NCI-H446 treated with DMSO at 0.1 percent for 48 hours (cell line): ENCODE data around the gene PACRG.

Experiments
- DNase-seq: peaks from one replicate; lab custom pipeline; 2025; lab: John Stamatoyannopoulos, UW

Gene PACRG

DNA sequence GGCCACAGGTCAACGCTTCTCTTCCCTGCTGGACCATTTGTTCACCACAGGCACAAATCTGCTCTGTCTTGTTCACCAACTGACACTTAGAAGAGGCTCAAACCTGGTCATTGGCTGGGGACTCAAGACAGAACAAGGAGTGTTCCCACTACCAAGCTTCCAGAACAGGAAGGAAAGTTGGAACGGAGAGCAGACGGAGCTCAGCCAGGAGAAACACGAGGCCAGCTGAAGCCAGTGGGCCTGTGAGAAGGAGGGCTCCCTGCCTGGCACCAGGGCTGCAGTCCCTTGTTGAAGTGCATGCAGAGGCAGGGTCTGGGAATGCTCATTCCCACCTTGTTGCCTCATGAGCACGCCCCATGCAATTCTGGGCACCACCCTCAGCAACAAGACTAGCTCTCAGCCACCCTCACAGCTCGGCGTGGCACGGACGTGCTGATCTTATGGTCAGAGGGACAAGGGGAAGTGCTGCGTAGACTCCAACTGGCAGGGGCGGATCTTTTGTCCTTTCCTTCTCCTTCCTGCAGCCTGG, 450.2 kb downstream of the PACRG start:
- DNase-seq: no peak

DNA sequence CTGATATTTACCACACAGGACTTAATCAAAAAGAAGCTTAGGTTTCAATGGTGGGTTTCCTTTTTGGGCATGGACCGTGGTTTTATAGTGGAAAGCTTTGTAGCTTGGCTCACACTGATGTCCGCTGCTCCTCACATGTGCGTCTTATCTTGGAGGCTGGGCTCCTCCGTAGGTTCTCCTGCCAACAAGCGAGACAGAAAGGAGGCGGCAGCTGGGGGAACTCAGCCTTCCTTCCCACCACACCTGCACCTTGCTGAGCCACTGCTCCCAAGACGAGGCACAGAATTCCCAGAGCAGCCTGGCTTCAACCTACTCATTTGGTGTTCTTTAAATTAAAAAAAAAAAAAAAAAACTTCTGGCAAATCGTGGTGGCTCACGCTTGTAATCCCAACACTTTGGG, 451.3 kb downstream of the PACRG start:
- DNase-seq: no peak

DNA sequence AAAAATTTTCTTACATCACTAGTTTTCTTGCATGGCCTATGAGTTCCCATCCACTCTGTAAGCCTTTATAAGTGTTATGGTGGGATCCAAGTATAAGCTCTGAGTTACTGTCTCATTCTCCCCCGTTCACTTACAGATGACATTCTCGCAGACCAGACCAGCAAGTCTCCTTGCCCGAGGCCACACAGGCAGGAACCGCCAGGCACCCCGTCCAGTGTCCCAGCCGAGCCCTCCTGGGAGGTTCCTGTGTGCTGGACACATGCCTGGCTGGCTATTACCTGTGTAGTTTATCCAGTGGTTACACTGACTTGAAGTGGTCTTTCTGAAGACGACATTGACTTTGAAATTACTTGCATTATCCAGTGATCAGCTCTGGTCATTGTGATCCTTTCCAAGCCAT, 451.9 kb downstream of the PACRG start:
- no peak for DNase-seq

DNA sequence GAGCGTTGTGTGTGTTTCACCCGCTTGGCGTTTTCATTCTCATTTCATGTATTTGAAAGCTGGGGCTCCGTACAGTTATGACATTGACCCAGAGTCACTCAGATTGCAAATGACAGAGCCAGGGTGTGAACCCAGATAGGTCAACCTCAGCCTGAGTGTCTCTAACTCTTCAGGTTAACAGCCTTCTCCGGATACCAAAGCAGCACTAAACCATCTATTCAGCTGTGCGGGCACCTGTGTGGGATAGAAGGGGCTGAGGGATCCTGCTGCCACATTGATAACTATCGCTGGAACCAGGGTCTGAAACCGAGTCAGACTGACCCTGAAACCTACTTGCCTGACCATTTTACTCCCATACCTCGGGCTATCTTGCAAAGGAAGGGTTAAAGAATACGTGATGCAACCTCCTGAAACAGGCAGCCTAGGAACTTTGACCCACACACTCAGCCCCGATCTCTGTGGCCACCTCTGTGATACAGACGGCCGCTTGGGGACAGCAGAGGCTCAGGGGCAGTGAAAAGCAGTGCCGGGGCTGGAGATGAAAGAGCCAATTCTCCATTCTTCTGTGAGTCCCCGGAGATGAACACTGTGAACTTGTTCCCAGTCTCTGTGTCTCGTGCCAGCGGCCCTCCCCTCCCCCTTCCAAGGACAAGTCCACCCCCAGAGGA, 453.2 kb downstream of the PACRG start:
- no peak for DNase-seq

DNA sequence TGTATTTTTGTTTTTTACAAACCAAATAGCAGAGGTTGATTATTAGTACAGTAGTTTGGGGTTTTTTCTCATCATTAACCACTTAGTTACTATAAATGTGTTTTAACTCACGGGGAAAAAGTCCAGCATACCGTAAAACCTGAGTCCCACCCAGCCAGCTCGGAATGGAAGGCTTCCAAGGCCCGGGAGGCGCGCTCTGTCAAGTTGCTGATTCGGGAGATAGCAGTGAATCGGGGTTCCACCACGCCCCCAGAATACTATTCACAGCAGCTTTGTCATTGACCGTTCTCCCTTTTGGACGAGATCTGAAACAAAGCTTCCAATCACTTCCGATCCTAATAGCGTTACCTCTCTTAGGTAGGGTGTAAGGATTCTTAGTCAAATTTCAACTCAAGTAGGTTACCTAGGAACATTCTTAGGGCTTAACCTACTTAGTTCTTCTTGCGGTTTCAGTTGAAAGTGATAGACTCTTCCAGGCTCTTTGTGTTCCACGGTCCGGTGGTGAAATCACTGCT, 453.9 kb downstream of the PACRG start:
- DNase-seq: no peak

DNA sequence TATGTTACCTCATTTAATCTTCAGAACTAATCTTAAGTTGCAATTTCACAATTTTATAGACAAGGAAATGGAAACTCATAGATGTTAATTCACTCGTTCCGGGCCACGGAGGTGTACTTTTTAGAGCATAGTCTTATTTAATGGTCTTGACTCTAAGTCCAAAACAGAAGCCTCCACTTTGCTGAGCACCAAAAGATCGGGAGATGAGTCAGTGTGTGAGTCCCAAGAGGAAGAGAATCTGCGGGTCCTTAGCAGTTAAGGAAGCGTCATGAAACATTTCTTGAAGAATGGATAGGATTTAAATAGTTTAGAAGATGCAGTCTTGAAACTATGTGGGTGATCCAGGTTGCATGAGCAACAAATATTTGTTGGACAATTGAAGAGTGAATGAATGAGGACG, 454.9 kb downstream of the PACRG start:
- no peak for DNase-seq

DNA sequence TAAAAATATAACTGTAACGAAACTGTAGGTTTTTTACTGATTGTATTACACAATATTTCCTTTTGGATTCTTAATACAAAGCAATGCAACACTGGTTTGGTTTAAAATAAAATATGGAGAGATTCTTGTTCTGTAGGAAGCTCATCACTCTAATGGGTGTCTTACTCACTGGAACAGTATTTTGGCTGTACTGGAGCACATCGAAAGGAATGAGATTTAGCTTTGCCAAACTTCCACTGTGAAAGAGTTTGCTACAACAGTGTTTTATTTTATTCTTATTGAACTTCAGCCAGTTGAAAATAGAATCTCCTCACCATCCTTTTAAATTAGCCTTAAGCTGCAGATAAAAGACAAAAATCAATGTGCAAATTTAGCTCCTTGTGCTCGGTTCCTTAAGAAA, 456.0 kb downstream of the PACRG start:
- no peak for DNase-seq

DNA sequence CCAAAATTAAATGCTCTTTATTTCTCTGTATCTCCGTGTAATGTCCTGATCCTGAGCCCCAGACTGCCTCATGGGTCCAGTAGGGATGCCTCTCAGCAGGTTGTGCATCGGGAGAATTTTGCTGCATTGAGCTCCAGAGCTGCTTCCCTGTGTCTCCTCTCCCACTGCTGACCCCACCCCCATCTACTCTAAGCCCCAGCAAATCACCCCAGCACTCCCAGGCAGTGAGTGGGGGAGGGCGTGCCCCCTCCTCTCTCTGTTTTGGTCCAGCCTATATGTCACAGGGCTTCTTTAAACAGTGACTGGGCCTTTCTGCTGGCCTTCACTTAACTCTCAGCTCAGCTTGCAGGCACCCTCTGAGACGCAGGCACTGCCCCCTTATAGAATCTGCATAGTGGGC, 458.0 kb downstream of the PACRG start:
- DNase-seq: no peak

DNA sequence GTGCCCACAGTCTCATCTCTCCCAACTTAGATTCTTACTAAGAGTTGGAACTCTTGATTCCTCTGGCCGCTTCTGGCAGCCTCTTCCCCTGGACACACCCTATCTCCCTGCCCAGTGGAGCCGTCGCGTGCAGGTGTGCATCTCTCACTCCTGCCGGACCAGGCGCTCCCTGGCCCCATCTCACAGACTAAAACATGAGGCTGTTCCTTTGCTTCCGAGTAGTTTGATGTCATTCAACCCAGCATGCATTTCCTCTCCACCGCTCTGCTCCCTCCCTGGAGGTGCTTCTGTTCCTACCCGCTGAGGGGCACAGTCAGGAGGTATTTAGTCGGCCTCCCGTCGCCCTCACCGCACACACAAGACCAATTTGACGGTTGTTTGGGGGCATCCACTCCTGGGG, 458.8 kb downstream of the PACRG start:
- DNase-seq: no peak

DNA sequence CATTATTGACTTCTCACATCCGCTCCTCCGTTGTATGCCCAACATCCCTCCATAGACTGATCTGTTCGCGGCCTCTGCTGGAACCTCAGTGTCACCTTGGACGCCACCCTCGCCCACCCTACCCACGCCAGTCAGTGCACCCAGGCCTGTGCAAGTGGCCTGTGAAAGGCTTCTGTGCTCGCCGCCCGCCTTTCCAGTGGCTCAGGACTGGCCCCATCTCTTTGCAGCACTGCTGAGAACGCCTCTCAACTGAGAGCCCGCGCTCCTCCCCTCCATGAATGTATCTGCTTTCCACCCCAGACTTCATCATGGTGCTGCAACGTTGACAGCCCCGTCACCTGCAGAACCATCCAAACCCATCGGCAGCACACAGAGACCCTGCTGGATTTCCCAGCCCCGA, 459.4 kb downstream of the PACRG start:
- DNase-seq: no peak

DNA sequence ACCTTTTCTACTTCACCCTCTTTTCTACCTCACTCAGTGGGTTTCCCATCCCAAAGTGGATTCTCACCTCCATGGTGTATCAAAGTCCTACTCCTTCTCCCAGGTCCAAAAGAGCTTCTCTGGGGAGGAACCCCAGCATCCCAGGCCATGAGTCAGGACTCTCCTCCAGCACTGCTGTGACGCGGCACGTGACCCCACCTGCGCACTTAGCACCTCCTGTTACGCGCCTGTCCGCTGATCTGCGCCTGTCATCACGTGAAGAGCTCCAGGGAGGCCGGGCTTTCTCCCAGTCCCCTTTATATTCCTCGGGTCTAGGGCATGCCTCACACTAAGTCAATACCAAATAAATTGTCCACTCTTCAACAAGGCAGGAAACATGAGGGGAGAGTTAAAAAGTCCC, 459.8 kb downstream of the PACRG start:
- no peak for DNase-seq

DNA sequence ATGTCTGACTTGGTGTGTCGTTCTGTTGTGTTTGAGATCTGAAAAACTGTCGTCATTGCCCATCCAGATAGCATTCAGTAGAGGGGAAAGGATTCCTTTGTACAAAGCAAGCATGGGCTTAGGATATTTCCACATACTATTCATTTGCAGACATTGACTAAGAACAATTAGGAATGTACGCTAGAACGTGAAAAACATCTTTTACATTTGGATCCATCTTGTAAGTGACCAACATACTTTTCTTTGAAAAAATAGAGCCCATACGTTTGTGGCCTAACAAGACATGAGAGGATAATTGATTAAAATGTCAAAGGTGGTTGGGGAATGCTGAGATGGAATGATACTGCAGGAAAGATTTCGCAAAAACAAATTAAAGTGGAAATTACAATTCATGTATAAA, 461.0 kb downstream of the PACRG start:
- DNase-seq: no peak

DNA sequence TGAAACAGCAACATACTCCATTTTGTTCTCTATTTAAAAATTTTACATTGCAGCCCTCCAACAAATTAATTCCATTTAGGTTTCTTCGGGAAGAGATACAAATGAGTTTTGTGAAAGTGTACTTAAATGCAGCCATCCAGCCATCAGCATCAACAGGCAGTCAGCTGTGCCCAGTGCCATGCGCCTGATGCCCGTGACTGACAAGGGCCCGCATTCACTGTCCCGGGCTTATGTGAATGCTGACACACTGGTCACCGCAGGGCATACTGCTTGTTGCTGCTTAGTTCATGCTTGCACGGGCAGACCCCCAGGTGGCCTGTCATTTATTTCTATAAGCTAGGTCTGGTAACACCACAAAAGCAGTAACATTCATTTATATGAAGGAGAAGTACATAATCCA, 461.8 kb downstream of the PACRG start:
- no peak for DNase-seq

DNA sequence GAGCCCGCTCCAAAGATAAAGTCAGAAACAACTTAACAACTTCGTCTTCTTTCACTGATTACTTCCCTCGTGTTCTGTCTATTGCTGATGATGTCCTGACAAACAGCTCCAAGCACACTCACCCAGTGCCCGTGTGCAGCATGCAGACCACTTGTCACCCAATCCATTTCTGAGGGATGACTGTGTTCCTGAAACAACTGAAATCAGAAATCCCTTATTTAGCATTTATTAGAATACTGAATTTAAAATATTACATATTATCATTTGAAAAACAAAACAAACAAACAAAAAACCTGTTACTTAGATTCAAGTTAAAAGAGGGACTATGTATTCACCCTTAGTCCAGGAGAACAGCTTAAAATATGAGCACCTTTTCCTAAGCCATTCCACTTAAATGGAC, 463.0 kb downstream of the PACRG start:
- no peak for DNase-seq

DNA sequence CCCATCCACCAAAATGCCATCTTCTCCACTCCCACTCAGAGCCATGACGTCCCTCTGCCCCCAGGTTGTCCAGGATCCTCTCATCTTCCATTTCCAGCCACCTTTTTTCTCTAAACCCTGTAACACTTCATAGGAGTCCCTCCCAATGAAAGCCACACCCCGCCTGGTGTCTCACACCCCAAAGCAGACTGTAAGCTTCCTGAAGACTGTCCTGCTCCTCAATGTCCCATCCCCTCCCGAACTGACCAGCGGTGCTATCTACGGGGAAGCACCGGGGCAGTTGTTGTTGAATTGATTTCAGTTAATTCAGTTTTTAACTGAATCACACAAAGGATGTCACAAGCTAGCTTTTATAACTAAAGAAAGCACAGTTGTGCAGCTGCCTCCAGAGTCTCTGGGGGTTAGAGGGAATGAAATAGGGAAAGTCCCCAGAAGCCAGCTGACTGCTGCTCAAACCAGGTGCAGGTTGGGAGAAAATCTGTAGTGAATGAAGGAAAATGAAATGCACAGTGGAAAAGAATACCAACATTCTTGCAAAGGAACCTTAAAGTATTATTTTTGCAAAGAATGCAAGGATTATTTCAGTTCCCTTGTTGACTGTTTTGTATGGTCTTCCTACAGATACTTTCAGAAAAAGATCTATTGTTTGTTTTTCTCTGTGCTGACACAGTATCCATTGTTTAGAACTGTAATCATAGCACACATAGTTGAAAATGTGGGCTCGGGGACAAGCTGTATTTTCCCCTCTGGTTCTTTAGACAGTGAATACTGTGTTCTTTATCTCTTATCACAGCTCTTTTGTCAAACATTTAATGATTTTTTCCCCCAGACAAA, 464.1 kb downstream of the PACRG start:
- DNase-seq: no peak

DNA sequence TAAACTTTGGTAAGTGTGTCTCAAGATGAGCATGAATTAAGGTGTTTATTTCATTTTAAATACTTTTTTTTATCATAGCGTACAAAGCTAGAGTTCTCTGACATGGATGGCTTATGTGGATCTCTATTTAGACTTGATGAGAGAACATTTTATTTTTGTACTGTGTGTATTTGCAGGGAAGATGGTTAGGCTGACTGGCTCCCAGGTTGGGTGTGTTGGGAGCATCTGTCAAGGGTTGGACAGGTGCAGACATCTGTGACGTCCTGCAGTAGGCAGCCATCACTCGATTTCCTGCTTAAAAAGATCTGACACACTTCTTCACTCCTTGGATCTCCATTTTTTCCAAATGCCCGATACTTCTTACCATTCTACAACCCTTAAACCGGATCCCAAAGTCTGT, 464.8 kb downstream of the PACRG start:
- DNase-seq: no peak

DNA sequence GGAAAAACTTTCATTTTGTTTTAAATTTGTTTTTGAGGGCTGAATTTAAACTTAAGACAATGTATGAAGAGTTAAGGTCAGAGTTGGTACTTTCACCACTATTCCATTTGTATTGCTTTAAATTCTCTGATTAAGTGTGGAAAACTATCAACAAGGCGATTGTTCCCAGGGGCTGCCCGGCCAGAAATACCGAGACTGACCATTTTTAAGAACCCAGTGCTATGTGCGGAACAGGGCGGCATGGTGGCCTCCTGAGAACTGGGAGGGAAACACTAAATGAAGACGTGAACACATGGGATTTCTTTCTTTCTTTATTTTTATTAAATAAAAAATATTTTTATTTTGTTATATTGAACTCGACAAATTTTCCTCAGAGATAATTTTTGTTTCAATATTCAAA, 465.6 kb downstream of the PACRG start:
- DNase-seq: no peak

DNA sequence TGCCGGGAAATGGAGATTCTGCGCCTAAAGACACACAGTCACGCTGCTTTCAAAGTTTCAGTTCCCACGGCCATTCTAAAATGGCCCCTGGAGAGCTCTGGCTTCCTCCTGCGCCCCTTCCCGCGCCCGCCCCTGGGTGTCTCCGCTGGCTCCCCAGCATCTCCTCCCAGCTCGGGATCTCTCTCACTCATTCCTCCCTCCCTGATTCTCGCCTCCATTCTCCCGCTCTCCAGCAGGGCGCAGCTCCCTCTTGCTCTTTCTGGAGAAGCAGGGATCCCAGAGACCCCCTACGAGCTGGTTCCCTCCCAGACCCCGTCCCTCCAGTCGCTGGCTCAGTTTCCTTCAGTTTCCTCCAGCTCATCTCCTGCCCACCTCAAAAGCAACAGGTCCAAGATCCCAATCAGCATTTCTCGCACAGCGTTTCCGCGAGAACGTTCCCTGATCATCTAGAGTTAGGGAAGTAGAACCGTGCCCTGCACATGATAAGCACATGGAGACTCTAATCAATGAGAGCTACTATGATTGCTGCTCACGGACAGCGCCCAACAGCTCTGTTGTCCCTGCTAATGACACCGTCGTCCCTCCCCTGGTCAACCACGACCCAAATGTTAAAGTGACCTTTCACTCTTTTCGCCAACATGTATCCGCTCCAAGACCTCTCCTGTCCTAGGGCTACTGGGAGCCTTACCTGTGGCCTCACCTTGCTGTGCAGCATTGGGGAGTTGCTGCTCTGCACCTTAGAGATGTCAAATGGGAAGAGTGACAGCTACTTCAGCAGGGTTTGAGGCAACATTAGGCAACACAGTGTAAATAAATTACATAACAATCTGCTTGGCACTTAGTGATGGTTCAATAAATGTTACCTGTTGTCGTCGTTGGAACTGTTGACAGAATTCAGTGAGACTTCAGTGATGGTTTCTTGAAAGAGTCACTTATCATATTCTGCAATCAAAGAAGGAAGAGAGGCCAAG, 468.2 kb downstream of the PACRG start:
- DNase-seq: no peak

DNA sequence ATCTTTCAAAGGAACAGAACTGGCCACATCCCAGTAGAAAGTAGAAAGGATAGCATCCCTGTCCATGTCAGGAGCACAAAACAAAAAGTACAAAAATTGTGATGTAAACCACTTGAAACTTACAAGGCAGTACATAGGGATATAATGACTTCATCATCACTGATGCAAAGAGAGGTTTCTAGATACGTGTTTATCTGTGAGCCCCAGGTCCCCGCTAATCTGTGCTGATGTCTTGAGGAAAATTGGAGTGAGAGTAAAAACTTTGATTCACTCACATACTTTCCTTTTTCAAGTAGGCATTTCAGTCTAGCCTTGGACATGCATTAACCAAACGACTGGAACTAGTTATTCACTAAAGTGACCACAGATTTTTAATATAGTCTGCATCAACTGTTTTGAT, 470.1 kb downstream of the PACRG start:
- DNase-seq: no peak

DNA sequence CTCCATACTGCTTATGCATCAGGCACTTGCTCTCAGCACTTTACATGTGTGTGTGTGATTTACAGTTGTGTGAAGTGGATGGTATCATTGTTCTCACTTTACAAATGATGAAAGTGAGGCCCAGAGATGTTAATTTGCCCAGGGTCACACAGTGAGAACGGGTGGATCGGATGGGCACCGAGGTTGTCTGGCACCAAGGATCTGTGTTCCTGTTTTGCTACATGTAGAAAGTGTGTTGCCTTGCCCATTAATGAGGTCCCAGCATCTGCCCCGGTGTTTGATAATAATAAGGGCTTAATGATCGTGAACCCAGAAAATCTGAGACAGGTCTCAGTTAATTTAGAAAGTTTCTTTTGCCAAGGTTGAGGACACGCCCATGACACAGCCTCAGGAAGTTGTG, 470.6 kb downstream of the PACRG start:
- DNase-seq: no peak

DNA sequence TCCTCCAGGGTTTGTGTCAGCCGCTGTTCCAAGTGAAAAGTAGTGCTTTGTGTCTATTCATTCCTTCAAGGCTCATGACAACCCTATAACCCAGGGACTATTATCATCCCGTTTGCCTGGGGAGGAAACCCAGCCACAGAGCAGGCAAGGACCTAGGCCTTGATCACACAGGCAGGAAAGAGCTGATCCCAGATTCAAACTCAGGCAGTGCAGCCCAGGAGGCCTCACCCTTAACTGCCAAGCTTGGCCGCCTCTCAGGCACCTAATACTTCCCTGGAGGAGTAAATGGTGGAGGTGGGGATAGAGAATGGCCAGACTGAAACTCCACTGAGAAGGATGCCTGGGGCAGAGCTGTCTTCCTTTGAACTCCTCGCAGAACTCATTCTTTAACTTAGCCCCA, 471.6 kb downstream of the PACRG start:
- no peak for DNase-seq

DNA sequence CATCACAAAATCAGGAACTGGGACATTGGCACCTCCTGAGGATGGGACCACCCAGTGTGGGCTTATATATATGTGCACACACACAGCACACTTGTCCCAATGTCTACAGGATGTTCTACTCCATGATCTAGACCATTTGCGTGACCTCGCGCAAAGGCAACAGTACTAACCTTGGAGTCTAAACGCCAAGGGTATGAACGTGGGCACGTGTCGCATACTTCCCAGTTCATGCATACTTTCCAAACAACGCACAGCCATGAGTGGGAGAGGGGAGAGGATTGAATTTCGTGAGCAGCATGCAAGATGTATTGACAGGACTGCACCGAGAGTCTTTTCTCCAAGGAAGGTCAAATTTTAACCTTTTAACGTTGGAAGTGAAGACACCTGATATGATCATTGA, 472.5 kb downstream of the PACRG start:
- no peak for DNase-seq
